Activated T-cell treated with anti-CD3 and anti-CD28 coated beads, Interleukin-2, amount 50 U/mL, for 1 hour (primary cell): ENCODE measurements around the gene SORBS2.

ENCODE experiments used
- DNase-seq: peaks from one replicate; pipeline ENCODE4 v3.0.0-alpha.2; 2020

The SORBS2 gene

DNA sequence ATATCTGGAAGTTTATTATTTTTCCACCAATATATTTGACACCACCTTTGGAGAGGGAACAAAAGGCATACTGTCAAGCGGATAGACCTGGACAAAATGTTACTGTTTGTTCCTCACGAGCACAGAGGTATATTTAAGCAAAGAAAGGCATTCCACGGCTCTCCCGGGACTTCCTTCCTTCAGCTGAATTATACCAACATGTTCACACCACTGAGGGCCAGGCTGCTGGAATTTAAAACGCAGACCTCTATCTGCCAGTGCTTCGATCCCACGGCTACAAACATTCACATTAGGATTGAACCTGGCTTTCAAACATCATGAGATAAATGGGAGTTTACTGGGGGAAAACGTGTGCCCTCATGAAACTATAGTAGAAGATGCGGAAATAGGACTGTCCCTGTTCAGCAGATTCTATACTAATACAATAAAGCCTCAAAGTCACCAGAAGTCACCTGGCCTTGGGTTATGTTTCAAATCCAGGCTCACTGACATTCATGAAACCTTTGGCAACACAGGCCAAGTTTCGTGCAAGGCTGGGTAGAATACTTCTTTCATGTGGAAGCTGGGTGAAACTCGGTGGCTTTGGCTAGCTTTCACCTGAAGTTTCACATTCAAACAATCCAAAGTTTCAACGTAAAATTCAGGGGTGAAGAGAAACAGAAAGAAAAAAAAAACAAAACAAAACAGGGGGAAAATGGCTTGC, 39.5 kb downstream of the SORBS2 start:
- no peak for DNase-seq

- no peak for DNase-seq
These were observed 40.1 kb downstream of the SORBS2 start for GRCh38 chr4:185771711-185772390.

DNA sequence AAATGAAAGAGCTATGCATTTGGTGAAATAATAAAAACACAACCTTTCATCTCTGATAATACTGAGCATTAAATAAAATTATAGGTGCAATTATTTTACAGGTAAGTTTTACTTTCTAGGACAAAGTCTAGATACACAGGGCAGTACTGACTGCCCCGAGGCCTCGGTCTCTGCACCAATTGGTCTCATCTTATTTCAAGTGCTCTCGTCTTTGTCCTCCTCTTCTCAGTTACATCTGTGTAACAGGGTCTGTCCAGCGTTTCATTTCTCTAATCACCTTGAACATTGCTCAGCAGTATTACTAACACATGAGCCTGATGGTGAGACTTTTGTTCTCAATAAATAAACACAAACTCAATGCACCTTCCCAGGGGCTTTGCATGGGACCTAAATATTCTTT, 44.5 kb downstream of the SORBS2 start:
- no peak for DNase-seq

DNA sequence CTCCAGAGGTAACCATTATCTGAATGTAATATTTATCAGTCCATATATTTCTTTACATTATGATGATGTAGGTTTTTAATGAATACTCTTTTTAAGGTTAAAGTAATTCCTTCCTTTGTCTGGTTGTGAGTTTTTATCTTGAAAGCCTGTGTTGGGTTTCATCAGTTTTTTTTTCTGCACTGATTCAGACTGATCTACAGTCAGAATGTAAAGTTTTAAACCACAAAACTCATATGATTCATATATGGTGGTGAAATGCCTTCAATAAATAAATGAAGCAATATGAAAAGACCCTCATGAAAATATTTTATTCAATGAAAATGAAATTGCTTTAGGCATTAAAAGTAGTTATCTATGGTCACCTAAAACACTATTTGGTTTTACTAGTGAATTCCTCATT, 47.1 kb downstream of the SORBS2 start:
- no peak for DNase-seq

DNA sequence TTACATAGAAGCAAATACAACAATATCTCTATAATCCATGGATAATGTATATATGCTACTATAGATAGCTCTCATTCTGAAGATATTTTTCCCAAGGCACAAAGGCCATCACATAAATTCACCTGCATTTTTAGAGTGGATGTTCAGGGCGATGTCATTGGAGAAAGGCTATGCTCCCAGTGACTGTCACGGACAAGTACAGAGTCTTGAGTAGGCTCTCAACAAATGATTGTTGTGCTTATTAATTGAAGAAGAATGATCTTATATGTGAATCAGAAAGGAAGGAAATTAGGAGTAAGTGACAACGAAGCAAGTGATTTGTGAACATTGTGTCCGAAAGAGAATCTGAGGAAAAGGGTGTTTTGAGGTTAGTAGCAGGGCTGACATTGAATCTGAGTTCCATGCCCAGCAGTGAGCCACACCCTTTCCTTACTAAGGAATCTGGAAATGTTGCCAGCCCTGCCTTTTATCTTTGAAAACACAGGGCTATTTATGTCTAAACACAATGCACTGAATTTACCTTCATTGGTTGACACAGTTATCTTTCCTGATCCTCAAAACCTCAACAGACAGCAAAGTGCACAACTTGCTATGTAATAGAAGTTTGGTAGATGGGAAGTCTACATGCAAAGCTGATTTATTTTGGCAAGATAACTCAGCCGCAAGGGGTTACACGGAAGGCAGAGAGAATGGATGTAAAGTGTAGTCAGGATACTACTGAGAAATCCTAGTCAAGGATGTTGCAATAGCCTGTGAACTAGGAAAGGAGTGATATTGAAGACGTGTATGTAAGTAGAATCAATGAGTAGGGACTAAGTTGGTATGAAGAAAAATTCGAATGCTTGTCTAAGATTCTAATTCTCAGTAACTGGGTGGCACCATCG, 50.4 kb downstream of the SORBS2 start:
- DNase-seq = no peak

DNA sequence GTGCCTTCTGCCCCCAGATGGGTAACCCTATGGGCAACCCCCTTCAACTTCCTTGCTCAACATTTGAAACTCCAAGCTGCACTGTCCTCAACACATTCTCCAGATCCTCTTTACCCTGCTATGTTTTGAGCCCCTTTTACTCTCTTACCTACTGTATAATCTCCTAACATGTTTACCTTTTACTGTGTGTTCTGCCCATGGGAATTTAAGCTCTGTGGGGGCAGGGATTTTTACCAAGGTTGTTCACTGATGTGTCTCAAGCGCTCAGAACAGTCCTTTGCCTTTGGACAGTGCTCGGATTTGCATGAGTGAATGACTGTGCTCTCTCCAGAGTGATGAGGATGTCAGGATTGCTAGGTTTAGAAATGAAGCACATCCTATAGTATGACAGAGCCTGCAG, 53.2 kb downstream of the SORBS2 start:
- no peak for DNase-seq

GRCh38 chr4:185755451-185755850, 56.5 kb downstream of the SORBS2 start:
- no peak for DNase-seq

- DNase-seq = no peak
These were observed 57.0 kb downstream of the SORBS2 start for GRCh38 chr4:185754961-185755360.

- DNase-seq = no peak
These were observed 59.1 kb downstream of the SORBS2 start for GRCh38 chr4:185752872-185753271.

GRCh38 chr4:185749858-185750257, 62.1 kb downstream of the SORBS2 start:
- no peak for DNase-seq

GRCh38 chr4:185748901-185749390, 63.0 kb downstream of the SORBS2 start:
- DNase-seq = no peak

GRCh38 chr4:185745891-185746290, 66.1 kb downstream of the SORBS2 start:
- DNase-seq = no peak

DNA sequence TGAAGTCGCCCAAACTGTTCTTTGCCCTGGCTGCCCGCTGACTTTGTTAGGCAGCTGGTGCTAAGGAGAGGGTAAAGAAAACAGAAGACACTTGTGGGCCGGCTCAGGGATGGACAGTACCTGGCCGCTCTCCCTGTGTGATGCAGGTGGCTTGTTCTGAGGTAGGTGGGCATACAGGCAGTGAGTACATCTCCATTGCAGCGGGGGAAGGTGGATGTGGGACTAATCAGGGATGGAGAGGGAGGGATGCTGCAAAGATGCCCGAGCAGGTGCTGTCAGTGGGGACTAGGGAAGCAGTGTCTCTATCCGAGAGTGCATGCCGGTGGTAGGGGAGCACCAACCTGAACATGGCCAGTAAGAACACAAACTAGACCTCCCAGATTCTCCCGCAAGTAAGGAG, 67.0 kb downstream of the SORBS2 start:
- DNase-seq = no peak

DNA sequence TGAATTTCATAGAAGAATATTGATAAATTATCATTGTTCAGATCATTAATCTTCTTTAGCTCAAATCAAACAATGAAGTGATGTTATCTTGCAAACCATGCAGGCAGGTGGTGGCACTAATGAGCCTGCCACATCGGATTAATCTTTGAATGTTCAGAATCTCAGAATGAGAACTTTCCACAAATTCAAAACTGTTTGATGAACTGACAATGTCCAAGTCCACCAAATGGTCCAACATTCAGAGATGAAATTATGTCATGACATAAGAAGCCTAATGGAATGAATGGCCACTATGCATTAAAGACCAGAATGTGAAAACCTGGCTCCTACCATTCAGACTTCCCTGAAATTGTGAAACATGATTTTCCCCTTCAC, 67.5 kb downstream of the SORBS2 start:
- no peak for DNase-seq

DNA sequence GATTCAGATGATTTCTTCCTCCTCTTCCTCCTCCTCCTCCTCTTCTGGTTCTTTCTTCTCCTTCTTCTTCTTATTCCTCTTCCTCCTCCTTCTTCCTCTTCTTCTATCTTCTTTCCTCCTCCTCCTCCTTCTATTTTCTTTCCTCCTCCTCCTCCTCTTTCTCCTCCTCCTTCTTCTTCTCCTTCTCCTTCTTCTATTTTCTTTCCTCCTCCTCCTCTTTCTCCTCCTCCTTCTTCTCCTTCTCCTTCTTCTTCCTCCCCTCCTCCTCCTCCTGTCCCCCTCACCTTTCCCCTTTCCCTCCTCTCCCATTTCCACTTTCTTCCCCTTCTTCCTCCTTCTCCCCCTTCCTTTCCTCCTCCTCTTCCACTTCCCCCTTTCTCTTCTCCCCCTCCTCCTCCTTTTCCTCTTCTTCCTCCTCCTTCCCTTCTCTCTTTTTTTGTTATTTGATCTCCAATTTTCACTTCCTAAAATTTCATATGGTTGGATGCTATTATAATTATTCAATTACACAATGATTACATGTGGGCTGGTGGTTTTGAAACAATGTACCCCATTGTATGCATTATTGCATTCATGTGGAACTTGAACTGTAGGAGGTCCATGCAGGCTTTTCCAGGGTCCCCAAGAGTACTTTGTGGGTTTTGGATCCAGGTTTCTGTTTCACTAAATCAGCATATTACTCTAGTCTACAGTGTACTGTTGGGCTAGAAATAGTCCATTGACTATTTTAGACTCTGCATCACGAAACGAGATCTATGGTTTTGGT, 68.1 kb downstream of the SORBS2 start:
- DNase-seq = no peak

DNA sequence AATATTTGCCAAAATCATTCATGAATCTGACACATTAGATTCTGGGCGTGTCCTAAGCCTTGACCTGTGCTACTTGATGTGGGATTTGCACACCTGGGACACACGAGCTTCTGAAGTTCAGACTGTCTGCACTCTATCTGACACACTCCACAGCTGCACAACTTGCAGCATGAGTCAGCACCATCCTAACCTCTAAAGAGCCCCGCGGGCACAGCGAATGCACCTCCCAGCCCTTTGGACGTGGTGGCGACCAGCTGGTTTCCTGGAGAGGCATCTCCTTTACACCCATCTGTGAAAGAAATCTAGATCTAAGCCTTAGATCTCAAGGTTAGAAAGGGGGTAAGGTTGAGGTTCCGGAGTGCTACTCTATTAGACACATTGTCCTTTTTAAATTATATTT, 69.2 kb downstream of the SORBS2 start:
- DNase-seq = no peak

DNA sequence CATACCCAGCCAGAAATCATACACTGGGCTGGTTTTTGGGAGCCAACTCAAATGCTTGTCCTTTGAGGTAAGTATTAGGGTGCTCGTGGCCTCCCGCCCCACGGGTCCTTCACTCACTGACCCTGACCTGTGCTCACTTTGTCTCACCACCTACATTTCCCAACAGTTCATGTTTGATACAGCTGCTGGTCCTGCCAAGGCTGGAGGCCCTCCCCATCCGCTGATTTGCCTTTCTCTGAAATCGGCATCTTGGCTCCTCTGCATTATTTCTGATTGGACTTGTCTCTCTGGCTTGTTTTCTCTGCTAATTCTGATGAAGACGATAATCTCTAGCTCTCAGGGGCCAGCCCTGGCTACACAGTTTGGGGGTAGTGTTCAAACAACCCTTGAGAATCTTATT, 70.2 kb downstream of the SORBS2 start:
- DNase-seq = no peak

DNA sequence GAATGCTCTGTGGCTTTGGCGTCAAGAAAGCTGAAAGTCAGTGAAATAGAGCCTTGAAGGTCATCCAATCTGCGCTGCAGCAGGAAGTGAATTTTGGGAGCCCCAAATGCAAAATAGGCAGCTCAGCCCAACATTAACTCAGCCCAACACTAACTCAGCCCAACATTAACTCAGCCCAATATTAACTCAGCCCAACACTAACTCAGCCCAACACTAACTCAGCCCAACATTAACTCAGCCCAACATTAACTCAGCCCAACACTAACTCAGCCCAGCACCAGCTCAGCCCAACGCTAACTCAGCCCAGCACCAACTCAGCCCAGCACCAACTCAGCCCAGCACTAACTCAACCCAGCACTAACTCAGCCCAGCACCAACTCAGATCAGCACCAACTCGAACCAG, 71.5 kb downstream of the SORBS2 start:
- no peak for DNase-seq

GRCh38 chr4:185738820-185739219, 73.2 kb downstream of the SORBS2 start:
- no peak for DNase-seq

DNA sequence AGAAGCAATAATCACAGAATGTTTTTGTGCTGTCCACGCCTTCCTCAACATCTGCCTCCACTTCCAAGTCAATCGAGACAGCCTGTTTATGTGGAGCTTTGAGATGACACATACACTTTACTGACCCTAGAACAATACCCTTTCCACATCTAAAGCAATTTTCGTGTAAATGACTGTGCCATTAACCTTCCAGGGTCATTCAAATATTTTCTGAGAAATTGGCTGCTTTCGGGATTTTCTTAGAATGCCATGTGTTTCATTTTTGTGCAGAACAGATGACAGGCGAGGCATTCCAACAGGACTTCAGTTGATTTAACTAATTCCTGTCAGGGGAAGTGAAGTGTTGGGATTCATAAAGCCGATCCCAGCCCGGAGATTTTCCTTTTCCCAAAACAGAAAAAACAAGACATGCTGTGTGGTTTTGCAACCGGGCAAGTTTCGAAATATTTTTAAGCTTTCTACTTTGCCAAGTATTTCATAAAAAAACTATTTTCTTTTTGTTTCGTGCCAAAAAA, 73.9 kb downstream of the SORBS2 start:
- DNase-seq = no peak

DNA sequence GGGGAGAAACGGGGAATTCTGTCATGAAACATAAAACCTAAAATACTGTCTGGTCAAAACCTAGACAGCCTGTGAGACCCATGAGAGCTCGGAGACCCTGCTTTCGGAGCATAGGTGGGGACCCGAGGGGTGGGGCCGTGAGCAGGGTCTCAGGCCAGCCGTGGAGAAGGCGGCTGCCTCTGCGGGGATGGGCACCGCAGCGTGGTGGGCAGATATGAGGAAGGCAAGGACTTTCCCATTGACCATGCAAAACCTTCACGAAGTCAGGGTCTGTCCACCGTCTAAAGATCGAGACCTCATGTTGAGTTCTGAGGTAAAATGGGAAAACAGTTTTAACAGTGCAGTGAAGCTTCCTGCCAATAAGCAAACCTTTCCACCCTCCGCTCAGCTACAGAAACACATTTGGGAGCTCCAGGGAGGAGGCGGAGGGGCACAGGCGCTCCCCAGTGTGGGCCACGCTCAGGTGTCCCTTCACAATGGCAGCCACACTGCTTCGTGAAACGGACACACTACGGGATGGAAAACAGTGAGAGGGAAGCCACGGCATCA, 74.4 kb downstream of the SORBS2 start:
- no peak for DNase-seq

DNA sequence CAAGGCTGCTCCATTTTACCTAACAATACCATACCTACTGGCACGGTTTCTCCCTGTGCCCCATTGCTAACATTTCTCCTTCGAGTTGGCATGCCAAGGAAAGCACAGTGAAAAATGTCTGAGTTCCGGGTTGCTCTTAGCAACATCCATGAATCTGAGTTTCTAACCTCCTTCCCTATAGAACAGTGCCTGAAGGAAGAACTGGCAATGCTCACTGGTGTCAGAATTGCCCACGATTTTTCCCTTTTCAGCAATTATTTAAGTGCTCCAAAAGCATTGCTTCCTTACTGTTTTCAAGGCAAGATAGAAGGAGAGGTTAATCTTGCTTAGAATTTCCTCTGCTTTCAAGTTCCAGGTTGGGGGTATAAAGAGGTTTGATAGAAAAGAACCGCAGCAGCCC, 75.1 kb downstream of the SORBS2 start:
- DNase-seq = no peak
